Renal cortical epithelial cell (primary cell): ENCODE data around the gene GHR. TPM values are rescaled to one million over a fixed set of nuclear protein-coding genes. Genes with fewer than 3 reads are reported as not detected.

Experiments
- DNase-seq: peaks from one replicate; pipeline ENCODE4 v3.0.0-alpha.2; 2011; ENCODE audit warnings: low read depth
- total RNA-seq: library from RNA; depleted of rRNA; stranded (reverse); fragments of >200 nt; gene quantifications from 2 replicates; pipeline ENCODE4 v1.2.3, GENCODE V29; 2014

The GHR gene
- total RNA-seq, 1 donor from 2014 or later: 0.55 TPM

DNA sequence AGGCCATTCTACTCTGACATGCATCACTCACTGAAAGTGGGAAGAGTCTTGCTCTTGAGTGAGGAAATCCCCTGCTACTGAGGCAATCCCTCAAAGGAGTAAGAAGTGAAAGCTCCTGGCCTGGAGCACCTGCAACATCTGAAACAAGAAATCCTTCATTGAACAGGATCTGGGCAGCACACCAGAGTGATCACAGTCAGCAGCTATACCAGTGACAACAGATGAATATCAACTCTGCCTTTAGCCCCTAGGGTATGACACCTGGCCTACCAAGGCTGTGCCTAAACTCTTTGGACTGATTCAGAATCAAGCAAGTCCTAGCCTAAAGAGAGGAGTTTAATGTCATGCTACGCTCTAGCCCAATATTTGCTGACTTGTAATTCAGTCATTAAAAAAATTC lies 177.2 kb downstream of the GHR start:
- DNase-seq: no peak

DNA sequence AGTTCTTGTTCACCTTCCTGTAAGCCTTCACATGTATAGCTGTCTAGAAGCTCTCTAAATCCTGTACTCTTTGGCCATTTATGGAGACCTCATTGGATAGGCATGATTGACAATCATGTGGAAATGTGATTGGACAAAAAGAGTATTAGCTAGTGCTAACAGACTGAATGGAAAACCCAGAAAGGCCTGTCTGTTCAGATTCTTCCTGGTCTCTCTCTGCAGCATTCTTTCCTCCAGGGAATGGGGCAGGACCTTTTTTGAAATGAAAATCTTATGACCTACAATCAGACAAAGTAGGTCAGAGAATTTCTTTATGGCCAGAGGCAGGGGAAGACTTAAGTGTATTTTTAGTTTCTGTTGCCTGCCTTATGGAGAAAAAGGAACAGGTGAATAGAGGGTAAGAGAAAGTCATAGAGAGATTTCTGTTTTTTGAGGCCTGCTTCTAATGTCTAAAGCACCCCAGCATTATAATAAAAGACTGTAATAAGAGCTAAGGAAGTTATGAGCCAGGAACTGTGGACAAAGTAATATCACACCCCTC lies 181.0 kb downstream of the GHR start:
- DNase-seq: no peak

DNA sequence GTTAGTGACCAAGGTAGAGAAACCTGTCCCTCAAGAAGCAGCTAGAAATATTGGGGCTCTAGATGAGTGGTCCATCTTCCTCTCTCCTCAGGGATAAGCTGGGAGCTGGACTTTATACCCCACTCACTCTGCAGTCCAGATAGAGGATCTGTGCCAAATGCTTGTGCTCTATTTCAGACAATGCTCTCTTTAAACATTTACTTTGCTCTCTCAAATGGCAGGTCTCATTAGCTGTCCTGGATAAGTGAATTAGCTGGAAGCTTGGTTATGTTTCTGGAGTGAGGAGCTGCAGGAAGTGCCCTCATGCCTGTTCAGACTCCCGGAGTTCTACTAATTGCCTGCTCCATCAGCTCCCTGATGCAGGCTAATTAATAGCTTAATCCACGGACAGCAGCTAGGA lies 182.3 kb downstream of the GHR start:
- DNase-seq: no peak

DNA sequence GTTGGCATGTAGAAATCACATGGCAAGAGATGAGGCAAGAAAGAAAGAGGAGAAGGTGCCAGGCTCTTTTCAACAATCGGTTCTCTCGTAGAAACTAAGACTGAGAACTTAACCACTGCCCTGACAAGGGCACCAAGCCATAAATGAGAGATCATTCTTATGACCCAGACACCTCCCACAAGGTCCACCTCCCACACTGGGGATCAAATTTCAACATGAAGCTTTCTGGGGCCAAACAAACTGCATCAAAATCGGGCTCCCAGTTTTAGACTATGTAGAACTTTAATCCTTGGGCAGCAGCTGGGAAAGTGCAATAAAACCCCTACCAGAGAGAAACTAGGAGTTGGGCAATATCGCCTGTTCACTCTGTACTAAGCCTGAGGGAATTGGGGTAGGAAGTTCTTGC lies 183.2 kb downstream of the GHR start:
- no peak for DNase-seq

DNA sequence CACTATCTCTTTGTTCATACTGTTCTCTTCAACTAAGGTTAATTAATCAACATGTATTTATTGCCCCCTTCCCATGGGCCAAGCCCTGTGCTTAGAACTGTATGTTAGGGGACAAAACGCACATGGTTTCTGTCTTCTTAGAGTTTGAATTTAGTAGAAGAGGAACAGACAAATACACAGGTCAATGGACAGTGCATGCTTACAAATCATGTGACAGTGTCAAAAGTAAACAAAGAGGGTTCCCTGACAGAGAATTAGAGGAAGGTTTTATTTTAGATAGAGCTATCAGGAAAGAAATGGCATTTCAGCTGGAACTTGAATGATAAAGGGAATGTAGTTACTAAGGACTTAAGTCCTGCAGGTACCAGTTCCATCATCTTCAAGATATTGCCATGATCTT lies 188.2 kb downstream of the GHR start:
- DNase-seq: no peak

DNA sequence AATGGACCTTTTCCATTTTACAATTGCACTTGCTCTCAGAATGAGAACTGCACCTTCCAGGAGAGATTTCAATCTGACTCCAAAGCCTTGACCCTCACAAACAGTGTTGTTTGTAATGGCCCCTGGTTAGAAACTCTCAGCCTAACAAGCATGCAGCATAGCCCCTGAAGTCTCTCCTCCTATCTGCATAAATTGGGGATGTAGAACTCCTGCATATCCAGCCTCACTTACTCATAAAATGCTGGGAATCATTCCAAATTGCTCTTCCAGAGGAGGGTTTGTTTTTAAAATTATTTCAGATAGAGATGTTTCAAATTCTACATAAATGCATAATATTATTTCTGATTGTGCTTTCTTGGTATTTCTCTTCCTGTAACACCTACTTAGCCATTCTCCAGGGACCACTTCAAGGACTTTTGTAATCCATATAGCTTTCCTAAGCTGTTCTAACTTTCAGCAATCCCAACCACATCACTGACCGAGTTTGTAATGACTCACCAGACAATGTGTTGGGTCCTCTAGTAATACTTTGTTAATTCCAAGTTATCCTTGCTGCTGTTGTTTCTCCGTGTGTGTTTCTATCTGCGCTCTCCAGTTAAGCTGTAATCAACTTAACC lies 189.6 kb downstream of the GHR start:
- peak; percentile 63 for DNase-seq

DNA sequence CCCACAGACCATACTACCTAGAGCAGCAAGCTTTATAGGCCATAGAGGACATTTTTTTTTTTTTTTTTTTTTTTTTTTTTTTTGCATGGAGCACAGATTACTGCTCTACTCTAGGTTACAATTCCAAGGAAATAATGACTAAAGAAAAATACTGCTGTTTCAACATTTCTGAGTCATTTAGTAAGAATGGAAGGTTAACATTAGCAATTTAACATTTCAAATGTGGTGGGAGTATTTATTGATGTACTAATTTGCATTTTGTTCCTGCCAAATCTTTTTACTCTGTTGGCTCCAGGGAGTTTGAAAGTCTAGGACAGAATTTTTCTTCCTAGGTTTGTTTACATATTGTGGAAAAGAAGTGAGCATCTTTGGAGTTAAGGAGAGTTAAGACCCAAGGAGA lies 191.3 kb downstream of the GHR start:
- DNase-seq: peak; percentile 83

DNA sequence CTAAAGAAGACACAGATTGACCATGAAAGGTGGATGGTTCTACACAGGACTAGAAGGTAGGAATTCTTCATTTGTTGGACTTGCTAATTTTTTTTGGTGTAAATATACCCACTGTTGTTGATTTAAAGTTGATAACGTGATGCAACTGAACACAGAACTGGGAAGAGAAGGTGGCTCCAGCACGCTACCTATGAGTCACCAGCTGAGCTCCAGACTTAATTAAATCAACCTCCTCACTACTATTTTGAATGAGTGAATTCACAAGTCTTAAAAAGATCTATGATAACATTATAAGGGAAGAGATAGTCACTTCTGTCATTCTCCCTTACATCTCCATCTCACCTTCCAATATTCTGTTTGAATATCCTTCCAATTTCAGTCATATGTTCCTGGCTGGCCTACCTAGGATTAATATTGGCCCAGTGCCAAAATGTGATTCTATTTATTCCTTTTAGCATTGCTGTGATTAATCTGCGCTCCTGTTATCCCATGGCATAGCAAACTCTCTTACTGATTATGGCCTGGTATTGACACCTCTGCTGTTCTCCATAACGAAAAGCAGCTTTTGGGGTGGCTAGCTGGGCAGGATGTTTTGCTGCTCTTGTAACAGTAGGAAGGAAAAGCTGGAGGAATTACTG lies 197.5 kb downstream of the GHR start:
- peak; percentile 52 for DNase-seq

DNA sequence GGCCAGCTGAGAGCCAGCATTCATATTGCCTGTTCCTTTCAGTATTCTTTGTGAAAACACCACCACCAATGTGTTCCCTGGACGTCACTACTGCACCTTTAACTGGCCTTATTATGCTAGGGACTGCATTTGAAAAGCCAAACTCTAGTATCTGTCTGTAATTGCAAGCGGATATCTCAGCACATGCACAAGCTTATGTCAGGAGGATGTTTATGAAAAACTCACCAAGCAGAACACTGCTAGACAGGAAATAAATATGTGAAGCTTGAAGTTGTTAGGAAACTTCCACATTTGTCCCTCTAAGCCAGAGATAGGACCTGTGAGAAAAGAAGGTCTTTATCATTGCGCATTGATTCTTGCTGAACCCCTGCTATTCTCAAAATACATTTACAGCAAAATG lies 198.0 kb downstream of the GHR start:
- no peak for DNase-seq

DNA sequence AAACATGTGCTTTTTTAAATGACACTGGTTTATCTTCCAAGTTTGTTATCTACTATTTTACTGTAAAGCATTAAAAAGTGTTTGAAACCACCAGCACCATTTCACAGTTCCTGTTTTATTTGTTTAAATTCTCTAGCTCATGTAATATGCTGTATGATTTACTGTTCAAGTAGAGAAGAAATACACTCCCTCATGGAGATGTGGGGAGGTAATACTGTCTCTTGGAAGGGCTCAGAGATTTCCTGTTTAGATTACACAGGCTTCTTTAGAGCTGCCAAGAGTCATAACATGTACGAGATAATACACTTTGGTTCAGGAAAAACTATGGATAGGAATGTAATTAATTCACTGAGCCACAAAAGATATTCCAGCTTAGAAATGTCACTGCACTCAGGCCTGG lies 198.4 kb downstream of the GHR start:
- DNase-seq: no peak

DNA sequence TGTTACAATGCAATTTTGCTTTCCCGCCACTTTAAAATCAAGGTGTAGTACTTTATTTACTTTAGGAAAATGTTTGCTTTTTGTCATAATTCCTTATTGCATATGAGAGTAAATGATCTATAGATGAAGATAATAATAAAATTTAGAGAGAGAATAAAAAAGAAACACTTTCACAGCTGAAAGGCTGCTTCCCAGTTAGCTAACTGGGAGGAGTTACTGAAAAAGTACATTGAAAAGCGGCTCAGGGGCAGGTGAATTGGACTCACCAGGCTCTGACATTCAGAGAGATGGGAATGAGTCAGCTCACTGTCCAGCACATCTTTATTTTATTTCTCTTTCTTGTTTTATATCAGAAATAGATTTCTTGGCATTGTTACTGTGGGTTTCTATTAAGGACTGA lies 201.7 kb downstream of the GHR start:
- DNase-seq: no peak

DNA sequence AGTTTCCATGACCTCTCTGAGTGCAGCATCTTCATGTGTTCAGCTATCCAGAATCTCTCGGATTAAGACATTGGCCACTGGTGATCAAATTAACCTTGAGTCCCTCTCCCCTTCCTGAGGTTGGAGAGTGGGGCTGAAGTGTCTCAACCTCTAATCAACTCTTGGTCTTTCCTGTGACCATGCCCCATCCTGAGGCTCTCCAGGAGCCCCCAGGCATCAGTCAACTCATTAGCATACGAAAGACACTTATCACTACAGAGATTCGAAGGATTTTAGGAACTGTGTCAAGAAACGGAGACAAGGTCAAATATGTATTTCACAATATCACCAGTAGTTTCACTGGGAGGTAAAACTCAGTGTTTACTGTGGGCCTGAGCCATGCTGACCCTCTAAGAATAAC lies 203.2 kb downstream of the GHR start:
- no peak for DNase-seq

DNA sequence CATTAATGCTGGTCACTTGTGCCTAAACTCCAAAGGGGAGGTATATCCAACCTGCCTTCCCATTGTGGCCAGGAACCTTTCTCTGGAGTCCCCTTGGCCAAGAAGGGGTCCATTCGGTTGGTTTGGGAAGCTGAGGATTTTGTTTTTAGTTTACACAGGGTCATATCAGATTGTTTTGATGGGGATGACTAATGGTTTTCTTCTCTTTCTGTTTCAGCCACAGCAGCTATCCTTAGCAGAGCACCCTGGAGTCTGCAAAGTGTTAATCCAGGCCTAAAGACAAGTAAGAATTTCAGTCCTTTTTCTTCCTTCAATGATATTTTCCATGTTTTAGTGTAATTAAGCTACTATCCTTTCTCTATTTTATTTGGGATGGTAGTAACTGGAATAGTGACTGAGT lies 205.6 kb downstream of the GHR start:
- DNase-seq: no peak

DNA sequence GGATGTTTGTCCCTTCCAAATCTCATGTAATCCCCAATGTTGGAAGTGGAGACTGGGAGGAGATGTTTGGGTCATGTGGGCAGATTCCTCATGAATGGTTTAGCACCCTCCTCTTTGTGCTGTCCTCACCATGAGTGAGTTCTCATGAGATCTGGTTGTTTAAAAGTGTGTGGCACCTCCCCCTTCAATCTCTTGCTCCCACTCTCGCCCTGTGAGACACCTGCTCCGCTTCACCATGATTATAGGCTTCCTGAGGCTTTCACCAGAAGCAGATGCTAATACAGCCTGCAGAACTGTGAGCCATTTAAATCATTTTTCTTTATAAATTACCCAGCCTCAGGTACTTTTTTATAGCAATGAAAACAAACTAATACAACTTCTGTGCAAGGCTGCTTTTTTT lies 206.0 kb downstream of the GHR start:
- no peak for DNase-seq

DNA sequence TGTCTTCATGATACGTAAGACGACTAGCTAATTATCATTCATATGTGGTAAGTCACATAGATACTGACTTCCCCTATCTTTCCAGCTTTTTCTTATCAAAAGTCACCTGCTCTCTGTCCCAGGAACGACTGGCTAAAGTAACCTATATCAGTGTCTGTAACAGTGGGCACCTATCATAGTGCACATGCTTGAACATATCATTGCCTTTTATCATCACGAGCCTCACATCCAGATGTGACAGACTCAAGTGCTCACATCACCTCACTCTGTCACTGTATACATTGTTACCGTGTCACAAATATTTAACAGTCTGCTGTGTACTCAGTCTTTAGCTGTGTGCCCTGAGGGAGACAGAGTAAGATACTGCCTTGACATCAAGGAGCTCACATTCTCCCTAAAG lies 208.0 kb downstream of the GHR start:
- DNase-seq: no peak

DNA sequence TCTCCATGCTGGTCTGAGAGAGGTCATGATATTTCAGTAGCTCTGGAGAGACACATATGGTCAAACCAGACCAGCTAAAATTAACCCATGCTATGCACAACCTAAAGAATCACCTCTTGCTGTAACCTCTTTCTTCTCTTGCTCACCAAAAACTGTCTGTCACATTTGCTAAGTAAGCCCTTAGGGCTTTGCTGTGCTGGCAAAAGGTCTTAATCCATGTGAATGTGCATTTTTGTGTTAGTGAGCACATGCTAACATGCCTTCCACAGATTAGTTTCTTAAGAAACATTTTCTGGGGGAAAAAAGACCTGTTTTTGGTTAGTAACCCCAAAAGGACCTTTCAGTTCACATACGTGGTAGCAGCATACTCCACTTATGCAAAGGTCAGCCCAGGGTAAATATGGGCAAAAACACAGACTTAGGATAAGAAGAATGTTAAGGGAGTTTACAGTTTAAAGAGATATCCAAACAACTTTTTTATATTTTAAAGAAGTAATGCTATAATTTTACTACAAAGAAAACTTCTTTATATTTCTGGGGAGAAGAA lies 209.2 kb downstream of the GHR start:
- no peak for DNase-seq

DNA sequence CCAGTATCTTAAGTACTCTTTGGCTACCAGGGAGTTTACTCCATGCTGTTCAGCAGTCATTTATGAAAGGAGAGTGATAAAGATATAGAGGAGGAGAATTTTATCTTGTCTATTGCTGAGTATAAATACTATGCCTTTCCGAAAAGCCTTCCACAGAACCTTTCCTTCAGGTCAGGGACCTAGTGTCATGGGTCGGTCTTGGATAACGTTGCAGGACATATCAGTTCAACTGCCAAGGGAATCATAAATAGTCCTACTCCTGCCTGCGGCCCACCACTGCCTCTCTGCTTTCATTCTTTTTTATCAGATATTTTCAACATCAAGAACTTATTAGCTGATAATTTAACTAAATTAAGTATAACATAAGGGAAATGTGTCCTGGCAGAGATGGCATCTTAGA lies 211.3 kb downstream of the GHR start:
- no peak for DNase-seq

DNA sequence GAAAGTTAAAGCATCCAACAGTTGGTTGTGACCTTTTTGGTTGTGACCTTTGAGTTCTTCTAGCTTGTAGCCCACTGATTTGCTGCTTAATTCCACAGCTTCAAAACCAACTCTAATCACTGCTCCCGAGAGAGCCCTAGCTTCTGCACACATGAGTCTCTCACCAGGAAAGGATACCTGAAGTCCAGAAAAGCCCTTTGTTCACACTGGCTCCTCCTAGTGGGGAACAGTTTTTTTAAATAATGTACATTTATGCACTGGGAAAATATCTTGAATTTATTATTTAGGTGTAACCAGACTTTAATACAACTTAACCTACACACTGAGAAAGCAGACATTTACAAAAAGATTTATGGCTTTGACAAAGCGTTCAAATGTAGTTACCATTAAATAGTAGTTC lies 213.2 kb downstream of the GHR start:
- DNase-seq: peak; percentile 13

DNA sequence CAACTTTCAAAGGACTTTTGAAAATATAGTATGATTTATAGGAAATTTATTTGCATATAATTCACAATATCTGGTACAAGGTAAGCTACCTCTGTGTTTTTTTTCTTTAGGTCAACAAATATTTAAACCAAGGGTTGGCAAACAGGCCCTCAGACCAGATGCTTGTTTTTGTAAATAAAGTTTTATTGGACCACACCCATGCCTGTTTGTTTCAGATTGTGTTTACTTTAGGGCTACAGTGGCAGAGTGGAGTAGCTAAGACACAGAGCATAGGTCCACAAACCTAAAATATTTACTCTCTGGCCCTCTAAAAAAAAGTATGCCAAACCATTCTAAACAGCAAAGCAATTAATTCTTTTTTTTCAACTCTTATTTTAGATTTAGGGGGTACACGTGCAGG lies 213.7 kb downstream of the GHR start:
- DNase-seq: no peak

DNA sequence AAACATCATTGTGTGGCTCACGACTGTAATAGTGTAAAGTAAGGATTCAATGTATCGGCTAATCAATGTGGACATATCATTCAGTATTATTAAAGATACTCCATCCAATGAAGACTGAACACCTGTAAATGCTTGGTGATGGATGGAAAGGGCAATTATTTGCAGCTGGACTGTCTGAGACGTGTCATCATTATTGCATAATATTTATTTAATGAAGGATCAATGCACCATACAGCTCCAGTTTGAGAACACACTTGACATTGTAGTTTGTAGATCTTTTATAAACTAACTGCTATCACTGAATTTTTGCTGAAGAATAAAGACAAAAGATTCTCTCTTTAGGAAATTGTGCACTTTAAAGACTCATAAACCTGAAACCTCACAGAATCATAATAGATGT lies 215.7 kb downstream of the GHR start:
- DNase-seq: no peak

DNA sequence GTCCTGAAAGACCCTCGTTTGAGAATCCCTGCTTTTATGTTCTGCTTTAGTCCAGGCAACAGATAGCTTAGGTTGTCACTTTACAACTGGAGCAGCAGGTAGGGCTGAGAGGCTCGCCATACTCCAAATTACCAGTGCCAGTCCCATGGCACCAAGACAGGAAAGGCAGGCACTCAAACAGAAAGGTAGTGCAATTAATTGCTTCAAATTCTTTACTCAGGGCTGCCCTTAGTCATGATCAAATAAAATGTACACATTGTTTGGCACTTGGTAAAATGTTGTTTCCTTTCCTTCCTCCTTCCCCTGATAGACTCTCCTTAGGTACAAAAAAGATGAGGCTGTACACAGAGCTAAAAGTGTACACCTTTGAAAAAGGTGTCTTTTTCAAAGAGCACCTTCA lies 217.6 kb downstream of the GHR start:
- DNase-seq: no peak

DNA sequence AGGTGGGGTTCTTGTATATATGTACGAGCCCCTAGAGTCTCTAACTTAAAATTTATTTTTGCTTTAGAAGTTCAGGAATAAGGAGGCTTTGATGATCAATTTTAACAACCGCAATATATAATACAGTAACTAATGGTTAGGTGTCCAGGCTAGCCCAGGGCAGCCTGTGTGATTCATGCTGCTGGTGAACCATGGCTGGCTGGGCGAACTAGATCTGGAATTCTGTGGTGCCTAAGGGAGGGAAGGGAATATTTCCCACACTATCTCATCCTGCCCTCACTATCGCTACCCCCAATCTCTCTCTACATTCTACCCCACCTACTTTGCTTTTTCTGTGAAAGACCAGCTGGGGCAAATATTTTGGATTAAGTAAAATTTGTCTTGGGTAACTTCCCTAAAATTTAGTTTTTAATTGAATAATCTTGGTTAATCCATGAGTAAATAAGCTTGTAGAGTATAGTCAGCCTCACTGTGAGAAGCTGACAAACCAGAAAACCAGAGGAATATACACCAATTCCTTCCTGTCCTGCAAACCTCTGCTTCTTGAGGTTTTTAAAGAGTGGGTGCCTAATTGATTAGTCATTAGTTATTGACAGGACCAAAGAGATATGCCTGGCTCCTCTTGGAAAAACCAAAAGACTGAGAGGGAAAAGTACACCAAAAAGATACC lies 218.2 kb downstream of the GHR start:
- peak; percentile 23 for DNase-seq

DNA sequence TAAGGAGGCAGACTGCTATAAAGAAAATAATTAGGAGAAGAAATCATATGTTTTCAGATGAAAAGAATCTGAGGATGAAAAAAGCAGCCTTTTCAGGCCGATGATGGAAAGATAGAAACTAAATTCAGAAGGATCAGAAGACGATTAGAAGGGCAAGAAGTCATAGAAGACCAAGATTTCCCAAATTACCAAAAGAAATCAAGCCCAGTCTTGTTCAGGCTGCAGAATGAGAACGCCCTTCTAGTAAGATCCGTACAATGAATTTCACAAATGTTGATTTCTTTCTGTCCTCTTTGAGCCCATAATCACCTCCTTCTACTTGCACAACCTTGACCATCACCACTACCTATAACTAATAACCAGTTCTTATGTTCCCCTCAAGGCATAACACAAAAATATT lies 218.8 kb downstream of the GHR start:
- no peak for DNase-seq
